H1 (cell line): Measurements from ENCODE around the gene MOV10L1. TPM values are rescaled to one million over a fixed set of nuclear protein-coding genes. Genes with fewer than 3 reads are reported as not detected.

ENCODE experiments used
- CTCF ChIA-PET: fragments of 300-600 bp; sonication (Branson Sonifier 250); formaldehyde crosslinking; loops from one replicate; lab custom pipeline; 2021; ENCODE audit not compliant: partially characterized antibody; lab: Charles Lee
- POLR2A ChIA-PET: fragments of 300-600 bp; sonication (Branson Sonifier 250); formaldehyde crosslinking; loops from one replicate; lab custom pipeline; 2021; ENCODE audit warnings: inconsistent platforms; ENCODE audit not compliant: partially characterized antibody; lab: Charles Lee
- DNase-seq, 2 experiments: peaks; one replicate each; pipeline versions ENCODE4 v3.0.0 to v3.0.0-alpha.2; 2010 to 2022; ENCODE audit warnings: low spot score in 2 of 2, low read depth in 1 of 2, mixed read lengths in 1 of 2
- FAIRE-seq: peaks from 2 replicates; lab custom pipeline; 2011; peaks lifted over from hg19 to GRCh38; lab: Jason Lieb, UNC
- H2AFZ ChIP-seq: 2 replicates; pipeline ENCODE4 v1.8.1; 2012; ENCODE audit warnings: low read length, inconsistent platforms
- H2AK5ac ChIP-seq: 2 replicates; pipeline ENCODE4 v1.6.1; 2013; ENCODE audit warnings: low read depth, low read length
- H2BK120ac ChIP-seq: replicated peaks from 2 replicates; pipeline ENCODE3; 2013; ENCODE audit warnings: low read depth, low read length, inconsistent platforms
- H2BK12ac ChIP-seq: 2 replicates; pipeline ENCODE4 v1.6.1; 2013; ENCODE audit warnings: low read depth, low read length
- H2BK15ac ChIP-seq: 2 replicates; pipeline ENCODE4 v1.6.1; 2013; ENCODE audit warnings: low read length
- H2BK20ac ChIP-seq: 2 replicates; pipeline ENCODE4 v1.6.1; 2013; ENCODE audit warnings: low read length
- H2BK5ac ChIP-seq: 2 replicates; pipeline ENCODE4 v1.6.1; 2013; ENCODE audit warnings: low read depth, low read length
- H3K14ac ChIP-seq: 2 replicates; pipeline ENCODE4 v1.6.1; 2013; ENCODE audit warnings: inconsistent platforms; ENCODE audit not compliant: insufficient read length
- H3K18ac ChIP-seq: 2 replicates; pipeline ENCODE4 v1.6.1; 2013; ENCODE audit warnings: low read length; ENCODE audit errors: extremely low read depth
- H3K23ac ChIP-seq: 2 replicates; pipeline ENCODE4 v1.6.1; 2013; ENCODE audit warnings: inconsistent platforms; ENCODE audit not compliant: insufficient read length
- H3K23me2 ChIP-seq: 2 replicates; pipeline ENCODE4 v1.6.1; 2013; ENCODE audit warnings: low read depth, low read length
- H3K27ac ChIP-seq: 2 replicates; pipeline ENCODE4 v1.6.1; 2011; ENCODE audit warnings: low read depth, low read length, inconsistent platforms
- H3K27me3 ChIP-seq, 4 experiments: replicated peaks in 1 of 4; 1 replicate in 1 of 4; 2 replicates in 3 of 4; pipeline versions ENCODE4 v1.6.1 to v1.8.1; 2011 to 2013; ENCODE audit warnings: low read length in 3 of 4, mild to moderate bottlenecking in 3 of 4, inconsistent platforms in 2 of 4, mixed read lengths in 2 of 4, moderate library complexity in 1 of 4; ENCODE audit not compliant: control insufficient read depth in 3 of 4, insufficient read depth in 3 of 4; ENCODE audit errors: extremely low read depth in 1 of 4
- H3K36me3 ChIP-seq, 4 experiments: 2 replicates each; pipeline versions ENCODE4 v1.6.1 to v1.8.1; 2011 to 2013; ENCODE audit warnings: mild to moderate bottlenecking in 4 of 4, low read length in 3 of 4, moderate library complexity in 2 of 4, control low read depth in 1 of 4, inconsistent platforms in 1 of 4; ENCODE audit not compliant: insufficient read depth in 4 of 4, control insufficient read depth in 2 of 4
- H3K4ac ChIP-seq: replicated peaks from 2 replicates; pipeline ENCODE3; 2013; ENCODE audit warnings: low read length, low read depth, mixed read lengths, inconsistent platforms; ENCODE audit not compliant: insufficient read length
- H3K4me1 ChIP-seq, 4 experiments: replicated peaks in 1 of 4; 1 replicate in 1 of 4; 2 replicates in 3 of 4; pipeline versions ENCODE4 v1.6.1 to v1.8.1; 2011 to 2013; ENCODE audit warnings: low read length in 3 of 4, inconsistent platforms in 2 of 4, mixed read lengths in 1 of 4; ENCODE audit not compliant: insufficient read depth in 4 of 4, control insufficient read depth in 3 of 4
- H3K4me2 ChIP-seq, 2 experiments: 2 replicates each; pipeline versions ENCODE4 v1.6.1 to v1.8.1; 2011 to 2013; ENCODE audit warnings: low read depth in 2 of 2, low read length in 2 of 2, control low read depth in 1 of 2, inconsistent platforms in 1 of 2, mild to moderate bottlenecking in 1 of 2; ENCODE audit not compliant: insufficient read depth in 1 of 2
- H3K4me3 ChIP-seq, 4 experiments: fragments of 200-600, 300-600 bp in 1 of 4; sonication (generic), shearing (Covaris generic), sonication (Bioruptor Twin) in 1 of 4; 2 replicates each; pipeline versions ENCODE4 v1.5.1 to v1.8.1; 2011 to 2016; ENCODE audit warnings: low read length in 4 of 4, low read depth in 3 of 4, control low read depth in 2 of 4, inconsistent platforms in 2 of 4, mild to moderate bottlenecking in 2 of 4, mixed read lengths in 1 of 4, moderate library complexity in 1 of 4; ENCODE audit not compliant: insufficient read depth in 2 of 4; ENCODE audit errors: extremely low read depth in 1 of 4
- H3K56ac ChIP-seq: replicated peaks from 2 replicates; pipeline ENCODE3; 2013; ENCODE audit warnings: low read depth, mild to moderate bottlenecking, mixed read lengths, low read length, inconsistent platforms; ENCODE audit not compliant: insufficient read length
- H3K79me1 ChIP-seq: 2 replicates; pipeline ENCODE4 v1.6.1; 2013; ENCODE audit warnings: low read depth, low read length, control low read depth
- H3K79me2 ChIP-seq, 2 experiments: 2 replicates each; pipeline versions ENCODE4 v1.6.1 to v1.8.1; 2012 to 2013; ENCODE audit warnings: low read length in 2 of 2, mild to moderate bottlenecking in 2 of 2, inconsistent platforms in 1 of 2; ENCODE audit not compliant: insufficient read depth in 2 of 2, control insufficient read depth in 1 of 2
- H3K9ac ChIP-seq, 4 experiments: replicated peaks in 1 of 4; 1 replicate in 1 of 4; 2 replicates in 3 of 4; pipeline versions ENCODE4 v1.6.1 to v1.8.1; 2011 to 2013; ENCODE audit warnings: low read depth in 3 of 4, low read length in 3 of 4, control low read depth in 2 of 4, mild to moderate bottlenecking in 2 of 4, moderate library complexity in 2 of 4, inconsistent platforms in 1 of 4; ENCODE audit errors: extremely low read depth in 1 of 4
- H3K9me3 ChIP-seq, 2 experiments: 2 replicates each; pipeline versions ENCODE4 v1.6.1 to v1.8.1; 2012 to 2013; ENCODE audit warnings: mild to moderate bottlenecking in 2 of 2, moderate library complexity in 2 of 2, control low read depth in 1 of 2, inconsistent platforms in 1 of 2, low read depth in 1 of 2, low read length in 1 of 2, mixed read lengths in 1 of 2; ENCODE audit not compliant: insufficient read depth in 2 of 2
- H4K20me1 ChIP-seq, 2 experiments: replicated peaks in 1 of 2; 2 replicates each; pipeline versions ENCODE3 to v1.8.1; 2011 to 2013; ENCODE audit warnings: inconsistent platforms in 2 of 2, low read length in 2 of 2, mild to moderate bottlenecking in 1 of 2; ENCODE audit not compliant: insufficient read depth in 2 of 2, control insufficient read depth in 1 of 2
- H4K5ac ChIP-seq: 2 replicates; pipeline ENCODE4 v1.6.1; 2013; ENCODE audit warnings: low read length, low read depth, mixed read lengths, inconsistent platforms; ENCODE audit not compliant: insufficient read length
- H4K8ac ChIP-seq: 2 replicates; pipeline ENCODE4 v1.8.0; 2013; ENCODE audit warnings: mild to moderate bottlenecking, moderate library complexity, low read length, inconsistent platforms; ENCODE audit not compliant: insufficient read depth; ENCODE audit errors: extremely low read depth
- H4K91ac ChIP-seq: replicated peaks from 2 replicates; pipeline ENCODE3; 2013; ENCODE audit warnings: low read length, mixed read lengths, inconsistent platforms; ENCODE audit not compliant: insufficient read length
- ASH2L ChIP-seq: fragments of 200-600, 300-600 bp; sonication (generic); IDR thresholded peaks from one replicate; pipeline ENCODE4 v1.7.1; 2017; ENCODE audit warnings: low read length
- CEBPB ChIP-seq: IDR thresholded peaks from 2 replicates; pipeline ENCODE4 v1.6.1; 2012; ENCODE audit warnings: low read depth, low read length
- CREB1 ChIP-seq: IDR thresholded peaks from 2 replicates; pipeline ENCODE4 v1.6.1; 2012; ENCODE audit warnings: inconsistent platforms
- CTBP2 ChIP-seq: IDR thresholded peaks from 2 replicates; pipeline ENCODE4 v1.7.0; 2011; ENCODE audit warnings: borderline replicate concordance, mild to moderate bottlenecking, moderate library complexity, mixed read lengths, low read length; ENCODE audit not compliant: insufficient read depth, insufficient read length
- POLR2AphosphoS5 ChIP-seq: IDR thresholded peaks from 2 replicates; pipeline ENCODE4 v1.6.1; 2011; ENCODE audit warnings: low read depth, low read length
- RNF2 ChIP-seq: fragments of 200-900, 300-1000 bp; sonication (generic); IDR thresholded peaks from 2 replicates; pipeline ENCODE4 v1.7.1; 2016; ENCODE audit warnings: borderline replicate concordance, low read depth, mild to moderate bottlenecking, antibody characterized with exemption, low read length; ENCODE audit not compliant: poor library complexity, severe bottlenecking; ENCODE audit errors: missing control alignments
- SIN3A ChIP-seq, 2 experiments: IDR thresholded peaks in 1 of 2; conservative IDR thresholded peaks in 1 of 2; 2 replicates each; pipeline ENCODE4 v1.6.1; 2011 to 2012; ENCODE audit warnings: low read length in 2 of 2, improper control_type of control experiment in 1 of 2, low read depth in 1 of 2, mild to moderate bottlenecking in 1 of 2
- TBP ChIP-seq: IDR thresholded peaks from 2 replicates; pipeline ENCODE4 v1.6.1; 2011; ENCODE audit warnings: low read depth, low read length, improper control_type of control experiment
- WGBS, 2 experiments: shearing (Covaris generic) in 1 of 2; methylation state at CpG; one replicate each; pipeline versions ENCODE4 v1.1.6 to v1.1.7; 2013 to 2015; ENCODE audit warnings: low lambda C conversion rate in 2 of 2, mixed read lengths in 2 of 2, inconsistent platforms in 1 of 2, low coverage in 1 of 2, missing lambda C conversion rate in 1 of 2; ENCODE audit not compliant: insufficient replicate concordance in 2 of 2, insufficient coverage in 1 of 2, insufficient read length in 1 of 2; ENCODE audit errors: extremely low coverage in 1 of 2, missing lambda C conversion rate in 1 of 2; 5-methylcytosine and 5-hydroxymethylcytosine counted together
- polyA plus RNA-seq, 7 experiments: library from polyadenylated mRNA; depleted of rRNA in 3 of 7; stranded (reverse) in 5 of 7; unstranded in 2 of 7; fragments of >200 nt in 5 of 7; fragments of 200-250 nt in 2 of 7; gene quantifications; 1 replicate in 5 of 7; 2 replicates in 1 of 7; 4 replicates in 1 of 7; pipeline versions ENCODE4 v1.2.1 to v1.2.3, GENCODE V29; 2011 to 2013; ENCODE audit warnings: missing spikeins in 2 of 7, mixed read lengths in 2 of 7
- total RNA-seq: library from RNA; stranded (reverse); fragmentation: NEBNext Ultra II Directional; extraction: Animal tissue kit (Norgen Biotek cat#: 25700); gene quantifications from 2 replicates; pipeline ENCODE4 v1.2.1, GENCODE V29; 2021
- TF ChIP-seq, protein P1 (sequence below): IDR thresholded peaks from 2 replicates; pipeline ENCODE4 v1.6.1; 2012; ENCODE audit warnings: inconsistent platforms
- TF ChIP-seq, protein P2 (sequence below): IDR thresholded peaks from 2 replicates; pipeline ENCODE4 v1.6.1; 2012; ENCODE audit warnings: inconsistent platforms

The MOV10L1 gene
- total and polyA plus RNA-seq, 2 of the 8 experiments (the other 6 are each of a cell fraction or from before 2014, with no cell fraction given) = 0.32 TPM; not detected in 1

- H3K27ac ChIP-seq = no peak overlapping the region
- peaks cover 0 to 16% of the 10 kb centered on the region in 2 experiments for H4K20me1 ChIP-seq
- CTCF ChIA-PET = interaction anchor here (0.6 kb wide), 2 partner anchors 86 to 346 kb away, joined by 3 read pairs; partner anchors contain the start of gene KLHDC7B
- no peak overlapping the region for H2BK120ac ChIP-seq
- no peak overlapping the region for H3K4ac ChIP-seq
- H2AFZ ChIP-seq = peak overlapping the region; percentile 36; the same call in 1 of the 2 replicates
- H3K14ac ChIP-seq = no peak overlapping the region
- H3K36me3 ChIP-seq = peaks cover 2 to 24% (median 8%) of the 10 kb centered on the region in 4 experiments; a peak in 6 of 8 replicates
- POLR2A ChIA-PET = interaction anchor here (0.6 to 1.5 kb wide), 2 partner anchors 9 to 83 kb away, joined by 3 to 4 read pairs; no protein-coding TSS in a partner anchor
- no peak overlapping the region for H4K91ac ChIP-seq
- H3K79me1 ChIP-seq = no peaks in the 10 kb centered on the region; the same call in 1 of the 2 replicates
- H3K4me1 ChIP-seq = peaks cover 0 to 7% (median 5%) of the 10 kb centered on the region in 4 experiments; a peak in 6 of 7 replicates
- no peak overlapping the region for H2BK12ac ChIP-seq
- H2BK15ac ChIP-seq = no peak overlapping the region; the same call in 1 of the 2 replicates
- H2BK20ac ChIP-seq = no peak overlapping the region
- peaks cover 0 to 11% of the 10 kb centered on the region in 2 experiments; a peak in 1 of 4 replicates for H3K79me2 ChIP-seq
- no peak overlapping the region for H2AK5ac ChIP-seq
- 10% methylated on average over 17 of the region's 34 CpGs; no CpG with 5 or more reads in 1 of the 2 experiments for WGBS, 2 experiments
- H2BK5ac ChIP-seq = peak overlapping the region; percentile 24; the same call in 1 of the 2 replicates
- FAIRE-seq = no peak
- peak overlapping the region; percentile 63 to 80 for H3K4me2 ChIP-seq
- H3K23ac ChIP-seq = no peak overlapping the region
- H3K9ac ChIP-seq = peak overlapping the region in 1 of 4 experiments; percentile 37; a peak in 2 of 7 replicates
- H3K9me3 ChIP-seq = no peaks in the 10 kb centered on the region
- H4K5ac ChIP-seq = no peak overlapping the region
- H3K4me3 ChIP-seq = peak overlapping the region; percentile 41 to 69 (median 64)
- peak overlapping the region; percentile 83 for H3K18ac ChIP-seq
- H4K8ac ChIP-seq = peak overlapping the region; percentile 28
- peaks cover 13% of the 10 kb centered on the region; the same call in 1 of the 2 replicates for H3K23me2 ChIP-seq
- H3K27me3 ChIP-seq = no peaks in the 10 kb centered on the region
- DNase-seq = peak in 1 of 2 experiments; percentile 79
- H3K56ac ChIP-seq = no peak overlapping the region
- peak; percentile 18 for TF ChIP-seq CTBP2
- TF ChIP-seq CEBPB = no peak
- TF ChIP-seq POLR2AphosphoS5 = 0 out of 2 replicates have a peak, but pooled peaks have one; percentile 35
- TF ChIP-seq, protein P1, sequence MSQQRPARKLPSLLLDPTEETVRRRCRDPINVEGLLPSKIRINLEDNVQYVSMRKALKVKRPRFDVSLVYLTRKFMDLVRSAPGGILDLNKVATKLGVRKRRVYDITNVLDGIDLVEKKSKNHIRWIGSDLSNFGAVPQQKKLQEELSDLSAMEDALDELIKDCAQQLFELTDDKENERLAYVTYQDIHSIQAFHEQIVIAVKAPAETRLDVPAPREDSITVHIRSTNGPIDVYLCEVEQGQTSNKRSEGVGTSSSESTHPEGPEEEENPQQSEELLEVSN = peak; percentile 47; the same call in 1 of the 2 replicates
- 0 out of 2 replicates have a peak, but pooled peaks have one; percentile 43 for TF ChIP-seq CREB1
- no peak for TF ChIP-seq TBP
- TF ChIP-seq ASH2L = peak; percentile 43
- TF ChIP-seq SIN3A (conservative IDR thresholded peaks at IDR 0.05 in 1 of 2, IDR thresholded peaks at IDR 0.05 in 1 of 2; ENCODE audit: low read depth in 1 of 2, low read length in 2 of 2) = peak in 1 of 2 experiments; percentile 51; a peak in 1 of 4 replicates
- TF ChIP-seq RNF2 = no peak
- TF ChIP-seq, protein P2, sequence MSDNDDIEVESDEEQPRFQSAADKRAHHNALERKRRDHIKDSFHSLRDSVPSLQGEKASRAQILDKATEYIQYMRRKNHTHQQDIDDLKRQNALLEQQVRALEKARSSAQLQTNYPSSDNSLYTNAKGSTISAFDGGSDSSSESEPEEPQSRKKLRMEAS = peak; percentile 29; the same call in 1 of the 2 replicates
Observed at GRCh38 chr22:50199829-50200460, 110.1 kb downstream of the MOV10L1 start.
